ENCODE data around the gene STK36.

- TF ChIP-seq USF1 (CRISPR knock-in tag; IDR thresholded peaks at IDR 0.05) (no peak), ETV6 (CRISPR knock-in tag; IDR thresholded peaks at IDR 0.05) (no peak), JUN (CRISPR knock-in tag; IDR thresholded peaks at IDR 0.05) (no peak), PRDM15 (CRISPR knock-in tag; IDR thresholded peaks at IDR 0.05) (no peak), CTCF (IDR thresholded peaks at IDR 0.05) (no peak), GABPB1 (CRISPR knock-in tag; IDR thresholded peaks at IDR 0.05) (no peak), MAX (CRISPR knock-in tag; IDR thresholded peaks at IDR 0.05) (no peak), ZNF281 (CRISPR knock-in tag; IDR thresholded peaks at IDR 0.05) (no peak), SP1 (CRISPR knock-in tag; conservative IDR thresholded peaks at IDR 0.05) (no peak), E2F5 (CRISPR knock-in tag; IDR thresholded peaks at IDR 0.05) (no peak), FOXP1 (CRISPR knock-in tag; IDR thresholded peaks at IDR 0.05; ENCODE audit: borderline replicate concordance) (no peak), CREB1 (CRISPR knock-in tag; IDR thresholded peaks at IDR 0.05) (no peak), NR3C1 (CRISPR knock-in tag; conservative IDR thresholded peaks at IDR 0.05; ENCODE audit: low read depth) (no peak)
These were observed 7.2 kb upstream of the STK36 start for GRCh38 chr2:218664653-218665052.

Measured in WTC11 (cell line).